Loucy (cell line): ENCODE results near the gene SCTR.

Experiments
- H2AFZ ChIP-seq: fragments of 200-600 bp; sonication (generic); 2 replicates; pipeline ENCODE4 v1.6.0; 2016; ENCODE audit warnings: antibody characterized with exemption, mild to moderate bottlenecking, low read length, moderate library complexity
- H3F3A ChIP-seq: fragments of 200-600 bp; 2 replicates; pipeline ENCODE4 v1.6.0; 2016; ENCODE audit warnings: antibody characterized with exemption, low read depth, mild to moderate bottlenecking
- H3K27me3 ChIP-seq: fragments of 200-600 bp; sonication (generic); 2 replicates; pipeline ENCODE4 v1.6.1; 2014; ENCODE audit warnings: low read length, mild to moderate bottlenecking; ENCODE audit not compliant: insufficient read depth, poor library complexity, severe bottlenecking
- H3K36me3 ChIP-seq: fragments of 200-600 bp; sonication (generic); 2 replicates; pipeline ENCODE4 v1.6.1; 2016; ENCODE audit warnings: low read length; ENCODE audit not compliant: insufficient read depth
- H3K4me1 ChIP-seq: fragments of 200-600 bp; sonication (generic); 2 replicates; pipeline ENCODE4 v1.5.1; 2014; ENCODE audit warnings: low read length, mild to moderate bottlenecking; ENCODE audit not compliant: insufficient read depth, poor library complexity, severe bottlenecking
- H3K4me2 ChIP-seq: fragments of 200-600 bp; sonication (generic); 2 replicates; pipeline ENCODE4 v1.6.0; 2014; ENCODE audit warnings: antibody characterized with exemption, low read length, low read depth, mild to moderate bottlenecking; ENCODE audit not compliant: poor library complexity, severe bottlenecking
- H3K4me3 ChIP-seq: fragments of 200-600 bp; sonication (generic); 2 replicates; pipeline ENCODE4 v1.5.1; 2014; ENCODE audit warnings: low read length, mild to moderate bottlenecking, mixed read lengths; ENCODE audit not compliant: poor library complexity, severe bottlenecking
- H3K79me2 ChIP-seq: fragments of 200-600 bp; sonication (generic); 2 replicates; pipeline ENCODE4 v1.6.1; 2014; ENCODE audit warnings: low read length; ENCODE audit not compliant: insufficient read depth
- H3K9ac ChIP-seq: fragments of 200-600 bp; sonication (generic); 2 replicates; pipeline ENCODE4 v1.6.0; 2014; ENCODE audit warnings: mild to moderate bottlenecking, low read depth, low read length, moderate library complexity; ENCODE audit not compliant: poor library complexity, severe bottlenecking
- H3K9me2 ChIP-seq: fragments of 200-600 bp; sonication (generic); replicated peaks from 2 replicates; pipeline ENCODE4 v1.6.1; 2016; ENCODE audit warnings: low read depth, low read length, mixed read lengths
- H3K9me3 ChIP-seq: fragments of 200-600 bp; sonication (generic); 2 replicates; pipeline ENCODE4 v1.6.1; 2014; ENCODE audit warnings: mild to moderate bottlenecking, antibody characterized with exemption, low read length, low read depth; ENCODE audit not compliant: insufficient read depth
- H4K20me1 ChIP-seq: fragments of 200-600 bp; sonication (generic); 2 replicates; pipeline ENCODE4 v1.6.0; 2014; ENCODE audit warnings: antibody characterized with exemption, low read length, mild to moderate bottlenecking; ENCODE audit not compliant: insufficient read depth, poor library complexity, severe bottlenecking
- CTCF ChIP-seq: fragments of 200-600 bp; sonication (generic); conservative IDR thresholded peaks from 2 replicates; pipeline ENCODE4 v1.5.1; 2014; ENCODE audit warnings: mild to moderate bottlenecking, antibody characterized with exemption, low read length
- EZH2phosphoT487 ChIP-seq: fragments of 200-600 bp; IDR thresholded peaks from 2 replicates; pipeline ENCODE4 v1.6.1; 2018; ENCODE audit warnings: antibody characterized with exemption, mild to moderate bottlenecking, moderate library complexity, borderline replicate concordance

Gene SCTR

GRCh38 chr2:119466373-119466772 is 57.9 kb downstream of the SCTR start:
- Histone ChIP-seq H3K4me1 (peaks cover 13% of the 10 kb centered on the region), H3K9me2 (no peaks in the 10 kb centered on the region), H3K4me2 (no peak overlapping the region), H3K9ac (no peak overlapping the region), H3K79me2 (no peaks in the 10 kb centered on the region), H3K9me3 (no peaks in the 10 kb centered on the region), H3K36me3 (no peaks in the 10 kb centered on the region), H3K4me3 (no peak overlapping the region), H3K27me3 (no peaks in the 10 kb centered on the region), H2AFZ (no peak overlapping the region), H3F3A (no peaks in the 10 kb centered on the region), H4K20me1 (no peaks in the 10 kb centered on the region)
- TF ChIP-seq CTCF: no peak
- no peak for TF ChIP-seq EZH2phosphoT487

GRCh38 chr2:119465687-119466086 is 58.6 kb downstream of the SCTR start:
- no peaks in the 10 kb centered on the region for H3K79me2 ChIP-seq
- TF ChIP-seq CTCF: no peak
- no peak overlapping the region for H3K9ac ChIP-seq
- H3K36me3 ChIP-seq: no peaks in the 10 kb centered on the region
- no peaks in the 10 kb centered on the region for H3K9me2 ChIP-seq
- no peak overlapping the region for H3K4me2 ChIP-seq
- no peaks in the 10 kb centered on the region for H3F3A ChIP-seq
- H4K20me1 ChIP-seq: no peaks in the 10 kb centered on the region
- H3K4me3 ChIP-seq: no peak overlapping the region
- H3K27me3 ChIP-seq: no peaks in the 10 kb centered on the region
- no peak overlapping the region for H2AFZ ChIP-seq
- no peaks in the 10 kb centered on the region for H3K9me3 ChIP-seq
- peaks cover 13% of the 10 kb centered on the region for H3K4me1 ChIP-seq

- H3K79me2 ChIP-seq: no peaks in the 10 kb centered on the region
- no peaks in the 10 kb centered on the region for H3K9me3 ChIP-seq
- H3K4me1 ChIP-seq: peaks cover 13% of the 10 kb centered on the region
- TF ChIP-seq EZH2phosphoT487: no peak
- H3F3A ChIP-seq: no peaks in the 10 kb centered on the region
- no peak overlapping the region for H3K9ac ChIP-seq
- H3K4me2 ChIP-seq: no peak overlapping the region
- no peak overlapping the region for H3K4me3 ChIP-seq
- no peaks in the 10 kb centered on the region for H3K9me2 ChIP-seq
- H4K20me1 ChIP-seq: no peaks in the 10 kb centered on the region
- no peaks in the 10 kb centered on the region for H3K36me3 ChIP-seq
- H2AFZ ChIP-seq: no peak overlapping the region; the same call in 1 of the 2 replicates
- no peaks in the 10 kb centered on the region for H3K27me3 ChIP-seq
Observed at GRCh38 chr2:119464981-119465380, 59.3 kb downstream of the SCTR start.

GRCh38 chr2:119463990-119464389 is 60.3 kb downstream of the SCTR start:
- no peak overlapping the region for H3K4me2 ChIP-seq
- H3K4me3 ChIP-seq: no peak overlapping the region
- no peak overlapping the region for H2AFZ ChIP-seq
- H3K9me2 ChIP-seq: no peaks in the 10 kb centered on the region
- H3K79me2 ChIP-seq: no peaks in the 10 kb centered on the region
- no peaks in the 10 kb centered on the region for H3F3A ChIP-seq
- TF ChIP-seq EZH2phosphoT487 (no peak), CTCF (no peak)
- H3K9me3 ChIP-seq: no peaks in the 10 kb centered on the region
- H3K9ac ChIP-seq: no peak overlapping the region
- H3K27me3 ChIP-seq: no peaks in the 10 kb centered on the region
- no peaks in the 10 kb centered on the region for H3K36me3 ChIP-seq
- H3K4me1 ChIP-seq: peaks cover 13% of the 10 kb centered on the region
- H4K20me1 ChIP-seq: no peaks in the 10 kb centered on the region
